Measurements from ENCODE around the gene ASPDH. TPM values are rescaled to one million over a fixed set of nuclear protein-coding genes. Genes with fewer than 3 reads are reported as not detected.

Gene ASPDH
- total RNA-seq, 2 experiments from 2014 or later, result not detected

DNA sequence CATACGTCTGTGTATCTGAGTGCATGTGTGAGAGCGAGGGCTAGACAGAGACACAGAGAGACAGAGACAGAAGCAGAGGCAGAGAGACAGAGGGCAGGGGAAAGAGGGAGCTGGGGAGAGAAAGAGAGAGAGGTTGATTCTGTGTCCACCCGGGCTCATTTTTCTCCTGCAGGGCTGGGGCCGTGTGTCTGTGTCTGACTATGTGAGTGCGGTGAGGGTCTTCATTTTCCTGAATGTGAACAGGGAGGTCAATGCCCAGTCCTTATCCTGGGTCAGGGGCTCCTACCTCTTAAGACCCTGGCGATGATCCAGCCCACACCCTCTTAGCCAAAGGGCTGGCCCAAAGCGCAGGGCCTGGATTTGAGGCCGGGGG is 36.9 kb upstream of the ASPDH start:
- TF ChIP-seq, protein P1, sequence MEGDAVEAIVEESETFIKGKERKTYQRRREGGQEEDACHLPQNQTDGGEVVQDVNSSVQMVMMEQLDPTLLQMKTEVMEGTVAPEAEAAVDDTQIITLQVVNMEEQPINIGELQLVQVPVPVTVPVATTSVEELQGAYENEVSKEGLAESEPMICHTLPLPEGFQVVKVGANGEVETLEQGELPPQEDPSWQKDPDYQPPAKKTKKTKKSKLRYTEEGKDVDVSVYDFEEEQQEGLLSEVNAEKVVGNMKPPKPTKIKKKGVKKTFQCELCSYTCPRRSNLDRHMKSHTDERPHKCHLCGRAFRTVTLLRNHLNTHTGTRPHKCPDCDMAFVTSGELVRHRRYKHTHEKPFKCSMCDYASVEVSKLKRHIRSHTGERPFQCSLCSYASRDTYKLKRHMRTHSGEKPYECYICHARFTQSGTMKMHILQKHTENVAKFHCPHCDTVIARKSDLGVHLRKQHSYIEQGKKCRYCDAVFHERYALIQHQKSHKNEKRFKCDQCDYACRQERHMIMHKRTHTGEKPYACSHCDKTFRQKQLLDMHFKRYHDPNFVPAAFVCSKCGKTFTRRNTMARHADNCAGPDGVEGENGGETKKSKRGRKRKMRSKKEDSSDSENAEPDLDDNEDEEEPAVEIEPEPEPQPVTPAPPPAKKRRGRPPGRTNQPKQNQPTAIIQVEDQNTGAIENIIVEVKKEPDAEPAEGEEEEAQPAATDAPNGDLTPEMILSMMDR (IDR thresholded peaks at IDR 0.05), result no peak
- DNase-seq (no peak), ATAC-seq (ENCODE audit: poor library complexity) (no peak)
- H3K27me3 Mint-ChIP-seq, result peaks cover 71% of the 10 kb centered on the region
- intact Hi-C loops (cut with DNase I, micrococcal nuclease), result no loop called here
- peaks cover 0 to 9% of the 10 kb centered on the region in 2 experiments for H3K9me3 ChIP-seq (ENCODE audit: control insufficient read depth in 1 of 2, insufficient read depth in 1 of 2, low read length in 2 of 2)
- peaks cover 4% of the 10 kb centered on the region for H3K4me1 Mint-ChIP-seq (ENCODE audit: low read depth)
- no peak overlapping the region for H3K4me3 Mint-ChIP-seq
- H3K4me3 ChIP-seq (ENCODE audit: low read length), result no peak overlapping the region
- H3K36me3 Mint-ChIP-seq (ENCODE audit: low read depth), result no peaks in the 10 kb centered on the region
- H3K36me3 ChIP-seq (ENCODE audit: insufficient read depth, low read length), result no peaks in the 10 kb centered on the region
- H3K4me1 ChIP-seq (ENCODE audit: insufficient read depth, low read length), result peaks cover 3% of the 10 kb centered on the region
- H3K27ac Mint-ChIP-seq, result no peak overlapping the region
- CTCF ChIA-PET, result no interaction called here
- POLR2A ChIA-PET, result no interaction called here
- H3K27ac ChIP-seq (ENCODE audit: low read depth in 1 of 2, low read length in 2 of 2), result no peak overlapping the region
- no peaks in the 10 kb centered on the region for H3K9me3 Mint-ChIP-seq
- H3K27me3 ChIP-seq (ENCODE audit: control insufficient read depth in 1 of 2, insufficient read depth in 2 of 2, low read length in 2 of 2), result peaks cover 27 to 55% of the 10 kb centered on the region in 2 experiments

DNA sequence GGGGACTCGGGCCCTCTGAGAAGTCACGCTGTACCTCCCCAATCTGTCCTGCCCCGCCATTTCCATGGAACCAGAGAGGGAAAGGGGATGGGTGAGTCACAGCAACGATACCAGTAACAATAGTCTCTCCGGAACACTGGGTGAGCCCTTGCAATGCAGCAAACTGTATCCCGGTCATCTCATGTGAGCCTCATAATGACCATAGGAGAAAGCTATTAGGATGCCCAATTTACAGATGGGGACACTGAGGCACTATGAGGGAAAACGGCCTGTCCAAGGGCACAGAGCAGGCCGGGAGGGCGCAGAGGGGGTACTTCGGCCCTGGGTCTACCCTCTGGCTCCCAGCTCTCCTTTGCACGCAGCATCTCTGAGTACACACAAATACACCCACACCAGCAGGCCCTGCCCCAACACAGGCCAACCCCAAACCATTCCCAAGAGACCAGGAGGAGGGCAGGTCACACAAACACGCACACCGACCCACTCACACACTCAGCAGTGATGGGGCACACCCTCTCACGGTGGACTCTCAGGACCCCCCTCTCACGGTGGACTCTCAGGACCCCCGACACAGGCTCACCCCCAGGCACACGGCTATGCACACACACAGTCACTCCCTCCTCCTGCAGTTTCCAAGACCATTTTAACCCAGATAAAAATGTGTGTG is 36.3 kb upstream of the ASPDH start:
- DNase-seq (no peak), ATAC-seq (ENCODE audit: poor library complexity) (no peak)
- peaks cover 26 to 49% of the 10 kb centered on the region in 2 experiments for H3K27me3 ChIP-seq (ENCODE audit: control insufficient read depth in 1 of 2, insufficient read depth in 2 of 2, low read length in 2 of 2)
- POLR2A ChIA-PET, result no interaction called here
- intact Hi-C loops (cut with DNase I, micrococcal nuclease), result no loop called here
- no peak overlapping the region for H3K27ac ChIP-seq (ENCODE audit: low read depth in 1 of 2, low read length in 2 of 2)
- no peak overlapping the region for H3K4me3 Mint-ChIP-seq
- peaks cover 3% of the 10 kb centered on the region for H3K4me1 ChIP-seq (ENCODE audit: insufficient read depth, low read length)
- H3K9me3 ChIP-seq (ENCODE audit: control insufficient read depth in 1 of 2, insufficient read depth in 1 of 2, low read length in 2 of 2), result peaks cover 0 to 9% of the 10 kb centered on the region in 2 experiments
- CTCF ChIA-PET, result interaction anchor here (0.6 kb wide), 1 partner anchor 9 kb away, joined by 4 read pairs; no protein-coding TSS in a partner anchor
- H3K27me3 Mint-ChIP-seq, result peaks cover 66% of the 10 kb centered on the region
- TF ChIP-seq, protein P1 (IDR thresholded peaks at IDR 0.05), result no peak
- H3K4me3 ChIP-seq (ENCODE audit: low read length), result no peak overlapping the region
- no peak overlapping the region for H3K27ac Mint-ChIP-seq
- no peaks in the 10 kb centered on the region for H3K36me3 ChIP-seq (ENCODE audit: insufficient read depth, low read length)
- no peaks in the 10 kb centered on the region for H3K9me3 Mint-ChIP-seq
- H3K36me3 Mint-ChIP-seq (ENCODE audit: low read depth), result no peaks in the 10 kb centered on the region
- H3K4me1 Mint-ChIP-seq (ENCODE audit: low read depth), result peaks cover 4% of the 10 kb centered on the region

DNA sequence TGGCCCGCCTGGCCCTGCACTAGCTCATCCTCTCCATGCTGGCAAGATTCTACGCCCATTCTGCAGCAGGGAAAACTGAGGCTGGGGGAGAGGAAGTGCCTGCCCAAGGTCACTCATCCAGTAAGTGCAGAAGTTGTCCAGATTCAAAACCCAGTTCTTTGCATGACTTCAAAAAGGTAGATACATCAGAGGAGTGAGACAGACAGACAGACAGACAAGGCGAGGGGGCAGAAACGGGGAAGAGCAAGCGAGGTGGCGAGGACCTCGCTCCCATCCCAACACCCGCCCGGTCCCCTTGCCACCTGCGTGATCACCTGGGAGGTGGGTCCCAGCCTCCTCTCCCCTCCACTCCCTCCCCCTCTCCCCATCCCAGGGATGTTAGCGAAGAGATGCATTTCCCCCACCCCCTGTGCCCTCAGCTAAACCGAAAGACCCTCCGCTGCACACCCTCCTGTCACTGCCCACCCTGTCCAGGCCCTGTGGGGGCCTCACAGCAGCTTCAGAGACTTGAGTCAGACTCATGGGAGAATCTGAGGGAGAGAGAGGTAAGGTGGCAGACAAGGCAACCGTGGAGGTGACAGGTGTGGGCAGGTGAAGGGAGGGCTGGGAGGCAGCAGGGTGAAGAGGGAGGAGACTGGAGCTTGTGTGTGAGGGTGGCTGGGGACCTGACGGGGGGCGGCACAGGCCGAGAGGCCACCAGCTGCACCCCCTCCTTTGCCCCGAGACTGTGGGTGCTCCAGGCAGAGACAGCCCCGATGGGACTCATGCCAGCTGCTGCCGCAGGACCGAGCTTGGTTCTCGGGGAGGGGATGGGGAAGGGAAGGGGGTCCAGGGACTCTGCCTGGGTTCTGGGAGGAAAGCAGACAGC is 35.6 kb upstream of the ASPDH start:
- no peaks in the 10 kb centered on the region for H3K9me3 Mint-ChIP-seq
- peaks cover 4% of the 10 kb centered on the region for H3K4me1 Mint-ChIP-seq (ENCODE audit: low read depth)
- Histone ChIP-seq H3K4me3 (ENCODE audit: low read length) (no peak overlapping the region), H3K4me1 (ENCODE audit: insufficient read depth, low read length) (peaks cover 3% of the 10 kb centered on the region), H3K27ac (ENCODE audit: low read depth in 1 of 2, low read length in 2 of 2) (no peak overlapping the region), H3K27me3 (ENCODE audit: control insufficient read depth in 1 of 2, insufficient read depth in 2 of 2, low read length in 2 of 2) (peaks cover 21 to 42% of the 10 kb centered on the region in 2 experiments), H3K9me3 (ENCODE audit: control insufficient read depth in 1 of 2, insufficient read depth in 1 of 2, low read length in 2 of 2) (peaks cover 0 to 9% of the 10 kb centered on the region in 2 experiments), H3K36me3 (ENCODE audit: insufficient read depth, low read length) (no peaks in the 10 kb centered on the region)
- intact Hi-C loops (cut with DNase I, micrococcal nuclease), result no loop called here
- H3K27me3 Mint-ChIP-seq, result peaks cover 58% of the 10 kb centered on the region
- no peaks in the 10 kb centered on the region for H3K36me3 Mint-ChIP-seq (ENCODE audit: low read depth)
- H3K4me3 Mint-ChIP-seq, result no peak overlapping the region
- TF ChIP-seq, protein P1 (IDR thresholded peaks at IDR 0.05), result no peak
- POLR2A ChIA-PET, result no interaction called here
- no peak overlapping the region for H3K27ac Mint-ChIP-seq
- no peak for DNase-seq
- CTCF ChIA-PET, result interaction anchor here (0.6 kb wide), 1 partner anchor 9 kb away, joined by 4 read pairs; no protein-coding TSS in a partner anchor
- ATAC-seq (ENCODE audit: poor library complexity), result no peak
